T-helper 2 cell treated with Interferon-gamma antibody and Interleukin-4, amounts not matched to agents 5 μg/mL and 100 μg/mL, for 36 hours (primary cell): ENCODE data around the gene PAK2.
"Not testable (repeated sequence)": the region's sequence is repeated elsewhere in the genome, so short reads cannot be mapped to it uniquely, and the experiment has no call there.

Experiments used
- DNase-seq: peaks from one replicate; pipeline ENCODE4 v3.0.0; 2021; ENCODE audit warnings: low spot score
- H3K27ac Mint-ChIP-seq: one replicate; pipeline ENCODE4 v1.8.0; 2021; ENCODE audit warnings: mild to moderate bottlenecking, mixed read lengths
- H3K27me3 Mint-ChIP-seq: one replicate; pipeline ENCODE4 v1.8.0; 2021; ENCODE audit warnings: low read depth, mixed read lengths
- H3K36me3 Mint-ChIP-seq: one replicate; pipeline ENCODE4 v1.8.0; 2021; ENCODE audit warnings: low read depth, mixed read lengths
- H3K4me1 Mint-ChIP-seq: one replicate; pipeline ENCODE4 v1.8.0; 2021; ENCODE audit warnings: low read depth, mixed read lengths
- H3K4me3 Mint-ChIP-seq: one replicate; pipeline ENCODE4 v1.8.0; 2022; ENCODE audit warnings: mild to moderate bottlenecking, moderate library complexity, mixed read lengths
- H3K9me3 Mint-ChIP-seq: one replicate; pipeline ENCODE4 v1.8.0; 2021; ENCODE audit warnings: mixed read lengths

The PAK2 gene

GRCh38 chr3:196867155-196867506 lies 127.5 kb downstream of the PAK2 start:
- Mint-ChIP-seq H3K9me3 (peaks cover 7% of the 10 kb centered on the region), H3K27me3 (no peaks in the 10 kb centered on the region), H3K27ac (peak overlapping the region; percentile 93), H3K36me3 (peaks cover 5% of the 10 kb centered on the region), H3K4me1 (peaks cover 22% of the 10 kb centered on the region), H3K4me3 (peak overlapping the region; percentile 89)
- no peak for DNase-seq

GRCh38 chr3:196867507-196868296 lies 128.0 kb downstream of the PAK2 start, which contains the start of gene SENP5:
SENP5 (plus strand) TSS chr3:196867920; CDS start chr3:196885182, 17,262 bp downstream.
- Mint-ChIP-seq H3K27me3 (no peaks in the 10 kb centered on the region), H3K9me3 (peaks cover 6% of the 10 kb centered on the region), H3K4me3 (peak within 1 kb of the TSS; percentile 99), H3K36me3 (peaks cover 5% of the 10 kb centered on the region), H3K27ac (peak within 1 kb of the TSS; percentile 99), H3K4me1 (peaks cover 23% of the 10 kb centered on the region)
- peak; percentile 91 for DNase-seq

GRCh38 chr3:196868297-196868661 lies 128.6 kb downstream of the PAK2 start:
- DNase-seq, result peak; percentile 24
- no peaks in the 10 kb centered on the region for H3K27me3 Mint-ChIP-seq
- H3K9me3 Mint-ChIP-seq, result peaks cover under 1% of the 10 kb centered on the region
- H3K4me1 Mint-ChIP-seq, result peaks cover 23% of the 10 kb centered on the region
- peak overlapping the region; percentile 99 for H3K27ac Mint-ChIP-seq
- H3K36me3 Mint-ChIP-seq, result peaks cover 5% of the 10 kb centered on the region
- H3K4me3 Mint-ChIP-seq, result peak overlapping the region; percentile 99

GRCh38 chr3:196872316-196872715 lies 132.7 kb downstream of the PAK2 start:
- H3K4me3 Mint-ChIP-seq, result no peak overlapping the region

GRCh38 chr3:196874511-196875094 lies 134.9 kb downstream of the PAK2 start:
- not testable (repeated sequence) for H3K27me3 Mint-ChIP-seq, DNase-seq, H3K9me3 Mint-ChIP-seq, H3K36me3 Mint-ChIP-seq, H3K4me3 Mint-ChIP-seq, H3K27ac Mint-ChIP-seq
- peaks cover 14% of the 10 kb centered on the region for H3K4me1 Mint-ChIP-seq

More at GRCh38 chr3:196872316-196872715, 132.7 kb downstream of the PAK2 start:
- H3K36me3 Mint-ChIP-seq, result peaks cover 3% of the 10 kb centered on the region
- H3K27ac Mint-ChIP-seq, result no peak overlapping the region
- H3K27me3 Mint-ChIP-seq, result no peaks in the 10 kb centered on the region
- no peak for DNase-seq
- H3K4me1 Mint-ChIP-seq, result peaks cover 21% of the 10 kb centered on the region
- H3K9me3 Mint-ChIP-seq, result no peaks in the 10 kb centered on the region

GRCh38 chr3:196875258-196875657 lies 135.6 kb downstream of the PAK2 start:
- Mint-ChIP-seq H3K9me3 (no peaks in the 10 kb centered on the region), H3K36me3 (peaks cover 1% of the 10 kb centered on the region), H3K4me3 (no peak overlapping the region), H3K27me3 (no peaks in the 10 kb centered on the region), H3K4me1 (peaks cover 9% of the 10 kb centered on the region), H3K27ac (no peak overlapping the region)
- no peak for DNase-seq
